GM12872 (cell line): ENCODE measurements around the gene TM9SF1.
A peak's percentile ranks its signal among the peaks of the same experiment; 100 is the strongest.

Source experiments
- TF ChIP-seq, protein P1 (sequence below): IDR thresholded peaks from 3 replicates; pipeline ENCODE4 v1.5.1; 2011; ENCODE audit warnings: low read depth, mild to moderate bottlenecking, low read length, moderate library complexity; ENCODE audit not compliant: insufficient read depth

TM9SF1 gene

DNA sequence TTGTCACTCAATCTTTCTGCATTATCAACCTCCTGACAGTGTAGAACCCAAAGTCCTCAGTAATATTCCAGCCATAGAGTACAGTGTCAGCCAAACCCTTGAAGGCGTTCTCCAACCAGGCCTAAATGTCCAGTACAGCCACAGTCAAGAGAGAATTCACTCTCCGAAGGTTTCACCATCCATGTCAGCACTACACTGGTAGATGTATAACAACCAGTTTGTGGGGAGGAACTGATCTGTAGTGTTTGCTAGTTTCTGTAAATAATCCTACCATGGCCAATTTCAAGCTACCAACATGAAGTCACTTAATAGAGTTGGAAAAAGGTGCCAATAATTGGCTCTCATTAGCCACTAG lies 21.1 kb upstream of the TM9SF1 start:
- TF ChIP-seq, protein P1, sequence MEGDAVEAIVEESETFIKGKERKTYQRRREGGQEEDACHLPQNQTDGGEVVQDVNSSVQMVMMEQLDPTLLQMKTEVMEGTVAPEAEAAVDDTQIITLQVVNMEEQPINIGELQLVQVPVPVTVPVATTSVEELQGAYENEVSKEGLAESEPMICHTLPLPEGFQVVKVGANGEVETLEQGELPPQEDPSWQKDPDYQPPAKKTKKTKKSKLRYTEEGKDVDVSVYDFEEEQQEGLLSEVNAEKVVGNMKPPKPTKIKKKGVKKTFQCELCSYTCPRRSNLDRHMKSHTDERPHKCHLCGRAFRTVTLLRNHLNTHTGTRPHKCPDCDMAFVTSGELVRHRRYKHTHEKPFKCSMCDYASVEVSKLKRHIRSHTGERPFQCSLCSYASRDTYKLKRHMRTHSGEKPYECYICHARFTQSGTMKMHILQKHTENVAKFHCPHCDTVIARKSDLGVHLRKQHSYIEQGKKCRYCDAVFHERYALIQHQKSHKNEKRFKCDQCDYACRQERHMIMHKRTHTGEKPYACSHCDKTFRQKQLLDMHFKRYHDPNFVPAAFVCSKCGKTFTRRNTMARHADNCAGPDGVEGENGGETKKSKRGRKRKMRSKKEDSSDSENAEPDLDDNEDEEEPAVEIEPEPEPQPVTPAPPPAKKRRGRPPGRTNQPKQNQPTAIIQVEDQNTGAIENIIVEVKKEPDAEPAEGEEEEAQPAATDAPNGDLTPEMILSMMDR, result no peak

GRCh38 chr14:24215495-24216344 lies 20.5 kb upstream of the TM9SF1 start, which contains the start of gene MDP1:
TSS of gene MDP1 (minus strand) at chr14:24216066. CDS start at chr14:24215955, 111 bp downstream.
- TF ChIP-seq, protein P1, result peak; percentile 88

DNA sequence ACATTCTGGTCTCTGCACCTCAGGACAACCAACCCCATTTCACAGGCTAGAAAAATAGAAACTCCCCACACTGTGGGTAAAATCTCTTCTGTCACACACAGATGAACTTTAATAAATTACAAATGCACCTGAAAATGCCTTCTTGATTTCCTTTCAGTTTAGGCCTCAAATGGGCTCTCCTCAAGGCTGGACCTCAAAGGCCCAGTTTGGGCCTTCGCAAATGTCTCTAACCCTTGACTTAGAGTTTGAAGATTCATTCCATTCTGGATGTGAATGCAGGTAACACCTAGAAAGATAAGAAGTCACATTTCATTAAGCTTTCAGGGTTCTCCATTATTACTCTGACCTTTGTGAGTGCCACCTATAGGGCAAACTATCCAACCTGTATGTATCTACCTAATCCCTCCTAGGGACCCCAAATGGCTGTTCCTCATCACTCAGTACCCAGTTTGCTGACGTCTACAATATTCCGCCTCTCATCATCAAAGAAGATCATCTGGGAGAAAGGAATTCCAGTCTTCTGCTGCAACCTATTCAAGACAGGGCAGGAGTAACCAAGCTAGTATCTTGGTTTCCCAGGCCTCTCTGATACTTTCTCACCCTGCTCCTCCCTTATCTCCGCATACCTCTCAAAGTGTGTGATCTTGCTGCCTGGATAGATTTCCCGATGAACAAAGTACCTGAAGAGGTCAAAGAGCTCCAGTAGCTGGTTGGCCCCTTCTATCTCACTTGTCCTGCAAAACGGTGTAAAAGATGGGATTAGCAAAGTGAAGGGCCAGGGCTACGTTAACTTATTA lies 18.8 kb upstream of the TM9SF1 start:
- TF ChIP-seq, protein P1, result no peak

DNA sequence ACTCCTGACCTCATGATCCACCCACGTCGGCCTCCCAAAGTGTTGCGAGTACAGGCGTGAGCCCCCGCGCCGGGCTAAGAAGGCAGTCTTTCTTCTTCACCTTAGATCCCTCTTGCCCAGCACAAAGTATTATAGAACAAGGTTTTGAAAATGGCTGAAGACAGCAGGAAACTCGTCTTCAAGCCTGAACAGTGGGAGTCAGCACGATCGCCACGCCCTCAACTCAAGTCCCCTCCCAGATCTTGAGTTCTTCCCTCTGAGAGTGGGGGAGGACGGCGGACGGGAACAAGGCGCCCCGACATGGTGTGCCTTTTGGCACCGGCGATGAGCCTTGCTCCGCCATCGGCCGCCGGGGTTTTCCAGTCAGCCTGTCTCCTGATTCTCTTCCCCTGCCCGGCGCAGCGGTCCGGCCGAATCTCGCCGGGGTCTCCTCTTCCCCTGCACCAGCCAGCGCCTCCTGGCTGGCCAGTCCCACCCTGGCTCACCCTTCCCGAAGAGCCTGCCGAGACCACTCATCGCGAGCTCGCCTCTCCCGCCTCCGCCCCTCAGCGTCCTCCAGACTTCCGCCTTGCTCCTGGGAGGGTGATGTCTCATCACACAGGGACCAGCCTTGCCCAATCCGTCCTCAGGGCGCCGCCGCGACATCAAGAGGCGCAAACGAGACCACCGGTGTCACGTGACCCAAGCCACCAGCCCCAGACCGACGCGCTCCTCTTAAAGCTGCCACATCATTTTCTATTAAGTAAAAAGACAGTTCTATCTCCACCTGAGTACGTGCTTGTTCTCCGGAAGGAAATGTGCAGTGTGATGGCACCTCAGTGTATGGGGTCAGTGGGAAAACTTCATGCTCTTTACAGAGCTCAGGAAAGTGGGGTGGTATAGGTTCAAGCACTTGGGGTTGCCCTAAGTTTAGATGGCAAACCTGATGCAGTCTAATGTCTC lies 18.0 kb upstream of the TM9SF1 start, which contains the start of gene CHMP4A:
Gene CHMP4A (minus strand): TSS at position 565 of the 942 bp plus-strand sequence. CDS start 49 bp downstream, at position 516.
- TF ChIP-seq, protein P1, result no peak

DNA sequence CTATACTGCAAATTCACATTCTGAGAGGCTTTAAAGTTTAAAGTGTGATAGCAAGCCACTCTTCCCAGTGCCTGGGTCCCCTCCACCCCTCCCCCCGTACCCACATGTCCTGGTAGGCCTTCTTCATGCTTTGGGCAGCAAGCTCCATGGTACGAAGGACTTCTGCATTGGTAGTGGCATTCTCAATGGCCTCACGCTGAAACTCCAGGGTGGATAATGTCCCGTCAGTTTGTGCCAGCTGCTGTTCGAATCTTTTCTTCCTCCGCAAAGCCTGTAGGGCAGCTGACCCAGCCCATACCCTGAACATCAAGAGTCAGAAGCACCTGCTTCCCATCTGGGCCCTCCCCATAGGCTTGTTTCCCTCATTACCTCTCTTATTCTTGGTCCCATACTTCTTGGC lies 16.1 kb upstream of the TM9SF1 start:
- TF ChIP-seq, protein P1, result no peak

- TF ChIP-seq, protein P1, result no peak
These were observed 12.4 kb upstream of the TM9SF1 start for GRCh38 chr14:24207625-24208024.
